Retinal pigment epithelial cell (primary cell): ENCODE measurements around the gene TBC1D13.

Experiments
- DNase-seq: peaks from one replicate; pipeline ENCODE4 v3.0.0-alpha.2; 2010; ENCODE audit warnings: low read depth
- H3K4me3 ChIP-seq: 2 replicates; pipeline ENCODE4 v1.5.1; 2011; ENCODE audit warnings: mild to moderate bottlenecking, low read length, control low read depth, moderate library complexity
- TF ChIP-seq, protein P1 (sequence below): conservative IDR thresholded peaks from 2 replicates; pipeline ENCODE4 v1.5.1; 2011; ENCODE audit warnings: low read depth, low read length, control low read depth, inconsistent platforms

Gene TBC1D13

GRCh38 chr9:128786681-128787601, at the start of gene TBC1D13:
Gene TBC1D13, plus strand, starts transcription at chr9:128787253. Its CDS starts 101 bp downstream, at chr9:128787354.
- H3K4me3 ChIP-seq = peak within 1 kb of the TSS; percentile 92
- TF ChIP-seq, protein P1, sequence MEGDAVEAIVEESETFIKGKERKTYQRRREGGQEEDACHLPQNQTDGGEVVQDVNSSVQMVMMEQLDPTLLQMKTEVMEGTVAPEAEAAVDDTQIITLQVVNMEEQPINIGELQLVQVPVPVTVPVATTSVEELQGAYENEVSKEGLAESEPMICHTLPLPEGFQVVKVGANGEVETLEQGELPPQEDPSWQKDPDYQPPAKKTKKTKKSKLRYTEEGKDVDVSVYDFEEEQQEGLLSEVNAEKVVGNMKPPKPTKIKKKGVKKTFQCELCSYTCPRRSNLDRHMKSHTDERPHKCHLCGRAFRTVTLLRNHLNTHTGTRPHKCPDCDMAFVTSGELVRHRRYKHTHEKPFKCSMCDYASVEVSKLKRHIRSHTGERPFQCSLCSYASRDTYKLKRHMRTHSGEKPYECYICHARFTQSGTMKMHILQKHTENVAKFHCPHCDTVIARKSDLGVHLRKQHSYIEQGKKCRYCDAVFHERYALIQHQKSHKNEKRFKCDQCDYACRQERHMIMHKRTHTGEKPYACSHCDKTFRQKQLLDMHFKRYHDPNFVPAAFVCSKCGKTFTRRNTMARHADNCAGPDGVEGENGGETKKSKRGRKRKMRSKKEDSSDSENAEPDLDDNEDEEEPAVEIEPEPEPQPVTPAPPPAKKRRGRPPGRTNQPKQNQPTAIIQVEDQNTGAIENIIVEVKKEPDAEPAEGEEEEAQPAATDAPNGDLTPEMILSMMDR = no peak
- no peak for DNase-seq

- no peak for DNase-seq
- no peak overlapping the region for H3K4me3 ChIP-seq
- TF ChIP-seq, protein P1 = no peak
These were observed 44.7 kb upstream of the TBC1D13 start for GRCh38 chr9:128742401-128742800.

DNA sequence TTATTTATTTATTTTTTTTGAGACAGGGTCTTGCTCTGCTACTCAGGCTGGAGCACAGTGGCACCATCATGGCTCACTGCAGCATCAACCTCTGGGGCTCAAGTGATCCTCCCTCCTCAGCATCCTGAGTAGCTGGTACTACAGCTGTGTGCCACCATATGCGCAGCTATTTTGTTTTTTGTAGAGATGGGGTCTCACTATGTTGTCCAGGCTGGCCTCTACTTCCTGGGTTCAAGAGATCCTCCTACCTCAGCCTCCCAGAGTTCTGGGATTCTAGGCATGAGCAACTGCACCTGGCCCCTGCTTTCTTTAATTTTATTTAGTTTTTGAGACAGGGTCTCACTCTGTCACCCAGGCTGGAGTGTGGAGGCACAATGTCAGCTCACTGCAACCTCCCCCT, 43.6 kb upstream of the TBC1D13 start:
- DNase-seq = no peak
- no peak overlapping the region for H3K4me3 ChIP-seq
- TF ChIP-seq, protein P1 = no peak

DNA sequence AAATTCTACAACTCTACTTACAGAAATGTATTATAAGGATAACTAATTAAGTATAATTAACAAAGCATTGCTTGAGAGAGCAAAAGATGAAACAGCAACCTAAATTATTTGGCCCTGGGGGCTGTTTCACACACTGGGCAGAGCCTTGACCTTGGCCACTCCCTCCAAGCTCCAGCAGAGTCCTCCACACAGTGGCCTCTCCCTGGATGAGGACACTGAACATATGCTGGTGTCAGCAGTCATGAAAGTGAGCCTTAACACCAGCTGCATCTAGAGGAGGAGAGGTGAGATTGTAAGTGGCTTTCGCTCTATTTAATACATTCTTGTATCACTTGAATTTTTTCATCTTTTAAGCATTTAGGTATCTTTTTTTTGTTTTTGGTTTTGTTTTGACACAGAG, 39.8 kb upstream of the TBC1D13 start:
- H3K4me3 ChIP-seq = no peak overlapping the region
- TF ChIP-seq, protein P1 = no peak

GRCh38 chr9:128750926-128751595, 36.0 kb upstream of the TBC1D13 start:
- no peak for DNase-seq
- TF ChIP-seq, protein P1 = no peak

More for the DNA sequence above, 39.8 kb upstream of the TBC1D13 start:
- DNase-seq = no peak

DNA sequence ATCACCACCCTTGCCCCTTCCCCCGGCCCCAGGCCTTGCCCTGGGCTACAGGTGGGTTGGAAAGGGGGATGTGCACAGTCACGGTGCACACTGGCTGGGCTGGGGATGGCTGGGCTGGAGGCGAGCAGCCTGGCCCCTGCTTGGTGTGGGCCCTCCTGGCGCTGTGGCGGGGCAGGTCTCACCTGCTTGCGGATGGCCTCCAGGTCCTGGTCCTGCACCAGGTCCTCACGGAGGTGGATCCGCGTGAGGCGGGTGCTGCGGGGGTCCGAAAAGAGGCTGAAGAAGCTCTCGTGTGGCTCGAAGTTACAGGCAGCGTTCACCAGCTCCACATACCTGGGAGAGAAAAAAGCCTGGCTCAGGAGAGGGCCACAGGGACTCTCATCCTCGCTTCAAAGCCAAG, 33.4 kb upstream of the TBC1D13 start:
- TF ChIP-seq, protein P1 = no peak
- H3K4me3 ChIP-seq = no peak overlapping the region
- no peak for DNase-seq

More at GRCh38 chr9:128750926-128751595, 36.0 kb upstream of the TBC1D13 start:
- H3K4me3 ChIP-seq = no peak overlapping the region

- no peak overlapping the region for H3K4me3 ChIP-seq
- TF ChIP-seq, protein P1 = no peak
- no peak for DNase-seq
These were observed 29.5 kb upstream of the TBC1D13 start for GRCh38 chr9:128757602-128758001.
